Measurements from ENCODE around the gene NRG2. TPM values are rescaled to one million over a fixed set of nuclear protein-coding genes. Genes with fewer than 3 reads are reported as not detected.

Gene NRG2
- total RNA-seq, 1 donor from 2014 or later = under 0.01 TPM

DNA sequence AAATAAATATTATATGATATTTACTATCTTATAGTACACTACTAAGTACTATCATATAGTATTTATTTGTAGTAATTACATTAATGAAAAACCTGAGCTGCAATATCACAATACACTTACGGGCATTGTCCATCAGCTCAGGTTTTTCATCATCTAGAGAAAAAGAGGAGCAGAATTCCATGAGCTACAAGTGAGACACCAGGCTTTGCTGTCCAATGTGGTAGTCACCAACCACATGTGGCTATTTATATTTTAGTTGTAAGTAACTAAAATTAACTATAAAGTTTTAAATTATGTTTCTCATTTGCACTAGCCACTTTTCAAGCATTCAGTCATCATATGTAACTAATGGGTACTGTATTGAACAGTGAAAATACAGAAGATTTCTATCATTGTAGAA lies 13.8 kb upstream of the NRG2 start:
- peaks cover 5% of the 10 kb centered on the region for H3K27me3 ChIP-seq (ENCODE audit: control insufficient read depth, insufficient read depth, low read length)
- no peak for FAIRE-seq
- H3K4me3 ChIP-seq (ENCODE audit: low read depth, low read length) = no peak overlapping the region
- H3K36me3 ChIP-seq (ENCODE audit: control insufficient read depth, insufficient read depth, low read length) = no peaks in the 10 kb centered on the region
- DNase-seq (ENCODE audit: low read depth) = no peak
- TF ChIP-seq, protein P1, sequence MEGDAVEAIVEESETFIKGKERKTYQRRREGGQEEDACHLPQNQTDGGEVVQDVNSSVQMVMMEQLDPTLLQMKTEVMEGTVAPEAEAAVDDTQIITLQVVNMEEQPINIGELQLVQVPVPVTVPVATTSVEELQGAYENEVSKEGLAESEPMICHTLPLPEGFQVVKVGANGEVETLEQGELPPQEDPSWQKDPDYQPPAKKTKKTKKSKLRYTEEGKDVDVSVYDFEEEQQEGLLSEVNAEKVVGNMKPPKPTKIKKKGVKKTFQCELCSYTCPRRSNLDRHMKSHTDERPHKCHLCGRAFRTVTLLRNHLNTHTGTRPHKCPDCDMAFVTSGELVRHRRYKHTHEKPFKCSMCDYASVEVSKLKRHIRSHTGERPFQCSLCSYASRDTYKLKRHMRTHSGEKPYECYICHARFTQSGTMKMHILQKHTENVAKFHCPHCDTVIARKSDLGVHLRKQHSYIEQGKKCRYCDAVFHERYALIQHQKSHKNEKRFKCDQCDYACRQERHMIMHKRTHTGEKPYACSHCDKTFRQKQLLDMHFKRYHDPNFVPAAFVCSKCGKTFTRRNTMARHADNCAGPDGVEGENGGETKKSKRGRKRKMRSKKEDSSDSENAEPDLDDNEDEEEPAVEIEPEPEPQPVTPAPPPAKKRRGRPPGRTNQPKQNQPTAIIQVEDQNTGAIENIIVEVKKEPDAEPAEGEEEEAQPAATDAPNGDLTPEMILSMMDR (IDR thresholded peaks at IDR 0.05; ENCODE audit: insufficient read depth, low read length, severe bottlenecking) = no peak

GRCh38 chr5:140055152-140055551 lies 12.1 kb upstream of the NRG2 start:
- DNase-seq (ENCODE audit: low read depth) = no peak
- no peak for FAIRE-seq
- H3K36me3 ChIP-seq (ENCODE audit: control insufficient read depth, insufficient read depth, low read length) = no peaks in the 10 kb centered on the region
- TF ChIP-seq, protein P1 (IDR thresholded peaks at IDR 0.05; ENCODE audit: insufficient read depth, low read length, severe bottlenecking) = no peak
- H3K4me3 ChIP-seq (ENCODE audit: low read depth, low read length) = no peak overlapping the region
- H3K27me3 ChIP-seq (ENCODE audit: control insufficient read depth, insufficient read depth, low read length) = peaks cover 5% of the 10 kb centered on the region

DNA sequence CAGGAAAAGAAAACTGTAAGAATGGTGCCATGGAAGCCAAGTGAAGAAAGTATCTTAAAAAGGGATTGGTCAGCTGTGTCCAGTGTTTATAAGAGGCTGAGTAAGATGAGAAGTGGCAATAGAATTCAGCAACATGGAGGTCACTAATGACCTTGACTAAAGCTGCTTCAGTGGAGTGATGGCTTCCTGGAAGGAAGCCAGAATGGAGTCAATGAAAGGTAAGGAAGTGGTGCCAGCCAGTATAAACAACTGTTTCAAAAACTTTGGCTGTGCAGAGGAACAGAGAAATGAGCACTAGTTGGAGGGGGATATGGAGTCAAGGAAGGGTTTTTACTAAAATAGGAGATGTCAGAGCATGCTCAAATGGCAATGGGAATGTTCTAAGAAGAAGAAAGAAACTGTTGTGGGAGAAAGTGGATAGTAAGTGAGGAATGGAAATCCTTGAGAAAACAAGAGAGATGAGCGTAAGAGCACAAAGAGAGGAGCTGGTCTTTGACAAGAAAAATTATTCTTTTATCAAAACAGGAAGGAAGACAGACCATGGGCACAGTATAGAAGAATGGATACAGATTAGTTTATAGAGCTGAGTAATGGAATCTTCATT lies 11.1 kb upstream of the NRG2 start:
- FAIRE-seq (no peak), DNase-seq (ENCODE audit: low read depth) (no peak)
- H3K27me3 ChIP-seq (ENCODE audit: control insufficient read depth, insufficient read depth, low read length) = peaks cover 2% of the 10 kb centered on the region
- H3K4me3 ChIP-seq (ENCODE audit: low read depth, low read length) = no peak overlapping the region
- H3K36me3 ChIP-seq (ENCODE audit: control insufficient read depth, insufficient read depth, low read length) = no peaks in the 10 kb centered on the region
- TF ChIP-seq, protein P1 (IDR thresholded peaks at IDR 0.05; ENCODE audit: insufficient read depth, low read length, severe bottlenecking) = no peak

GRCh38 chr5:140051950-140052349 lies 8.9 kb upstream of the NRG2 start:
- DNase-seq (ENCODE audit: low read depth) (no peak), FAIRE-seq (no peak)
- H3K4me3 ChIP-seq (ENCODE audit: low read depth, low read length) = no peak overlapping the region
- peaks cover 1% of the 10 kb centered on the region for H3K27me3 ChIP-seq (ENCODE audit: control insufficient read depth, insufficient read depth, low read length)
- no peaks in the 10 kb centered on the region for H3K36me3 ChIP-seq (ENCODE audit: control insufficient read depth, insufficient read depth, low read length)
- TF ChIP-seq, protein P1 (IDR thresholded peaks at IDR 0.05; ENCODE audit: insufficient read depth, low read length, severe bottlenecking) = no peak

GRCh38 chr5:140049713-140050112 lies 6.6 kb upstream of the NRG2 start:
- H3K27me3 ChIP-seq (ENCODE audit: control insufficient read depth, insufficient read depth, low read length) = peaks cover 2% of the 10 kb centered on the region
- no peak for FAIRE-seq
- H3K36me3 ChIP-seq (ENCODE audit: control insufficient read depth, insufficient read depth, low read length) = no peaks in the 10 kb centered on the region
- no peak overlapping the region for H3K4me3 ChIP-seq (ENCODE audit: low read depth, low read length)
- DNase-seq (ENCODE audit: low read depth) = no peak
- TF ChIP-seq, protein P1 (IDR thresholded peaks at IDR 0.05; ENCODE audit: insufficient read depth, low read length, severe bottlenecking) = no peak

DNA sequence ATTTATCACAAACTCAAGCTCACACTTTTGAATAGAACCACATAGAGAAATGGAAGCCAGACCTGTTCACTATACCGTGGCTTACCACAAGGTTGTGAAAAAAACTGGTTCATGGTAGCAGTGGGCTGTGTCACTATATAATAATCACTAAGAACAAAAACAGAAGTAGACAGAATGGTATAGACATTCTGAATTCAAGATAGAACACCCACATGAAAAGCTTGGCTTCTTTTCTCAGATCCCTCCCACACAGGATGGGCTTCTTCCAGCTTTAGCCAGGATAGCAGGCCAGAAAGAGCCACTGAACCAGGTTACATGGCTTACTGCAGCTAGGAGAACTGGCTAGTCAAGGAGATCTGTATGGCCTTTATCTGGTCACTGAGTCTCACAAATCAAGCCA lies 6.1 kb upstream of the NRG2 start:
- peaks cover 3% of the 10 kb centered on the region for H3K27me3 ChIP-seq (ENCODE audit: control insufficient read depth, insufficient read depth, low read length)
- no peak overlapping the region for H3K4me3 ChIP-seq (ENCODE audit: low read depth, low read length)
- TF ChIP-seq, protein P1 (IDR thresholded peaks at IDR 0.05; ENCODE audit: insufficient read depth, low read length, severe bottlenecking) = no peak
- DNase-seq (ENCODE audit: low read depth) = no peak
- H3K36me3 ChIP-seq (ENCODE audit: control insufficient read depth, insufficient read depth, low read length) = no peaks in the 10 kb centered on the region
- no peak for FAIRE-seq

Measured in bronchial epithelial cell (primary cell).